ENCODE measurements around the gene PTPN11. TPM values are rescaled to one million over a fixed set of nuclear protein-coding genes. Genes with fewer than 3 reads are reported as not detected.

Gene PTPN11
- polyA plus RNA-seq, 1 of the 3 experiments (the other 2 are of a cell fraction): 48.3 TPM

DNA sequence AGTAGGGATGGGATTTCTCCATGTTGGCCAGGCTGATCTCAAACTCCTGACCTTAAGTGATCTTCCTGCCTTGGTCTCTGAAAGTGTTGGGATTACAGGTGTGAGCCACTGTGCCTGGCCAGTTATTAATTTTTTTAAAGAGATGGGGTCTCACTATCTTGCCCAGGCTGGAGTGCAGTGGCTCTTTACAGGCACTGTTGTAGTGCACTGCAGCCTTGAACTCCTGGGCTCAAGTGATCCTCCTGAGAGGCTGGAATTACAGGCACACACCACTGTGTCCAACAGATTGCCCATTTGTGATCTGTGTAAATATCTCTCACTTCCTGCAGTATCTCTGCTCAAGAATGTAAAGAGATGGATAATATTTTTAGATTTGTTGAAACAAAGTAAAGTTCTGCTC is 45.9 kb downstream of the PTPN11 start:
- DNase-seq: no peak
- H3F3A ChIP-seq (replicated peaks; ENCODE audit: insufficient read depth): no peaks in the 10 kb centered on the region
- H4K20me1 ChIP-seq (ENCODE audit: insufficient read depth): no peaks in the 10 kb centered on the region
- peaks cover 8% of the 10 kb centered on the region; the same call in 1 of the 2 replicates for H3K79me2 ChIP-seq (ENCODE audit: insufficient read depth)
- no peak overlapping the region for H3K27ac ChIP-seq (ENCODE audit: low read depth in 2 of 2, low read length in 1 of 2)
- H3K9me3 ChIP-seq: no peaks in the 10 kb centered on the region
- H3K4me1 ChIP-seq (ENCODE audit: control insufficient read depth in 1 of 2, insufficient read depth in 2 of 2, low read depth in 1 of 2, low read length in 1 of 2): peaks cover 0 to 2% of the 10 kb centered on the region in 2 experiments; a peak in 1 of 4 replicates
- ChIA-PET CTCF (interaction anchor here (1.6 kb wide), 1 partner anchor 8 kb away, joined by 7 read pairs; no protein-coding TSS in a partner anchor), POLR2A (interaction anchor here (0.7 kb wide), 1 partner anchor 75 kb away, joined by 5 read pairs; no protein-coding TSS in a partner anchor)
- H3K4me2 ChIP-seq: no peak overlapping the region
- TF ChIP-seq TEAD4 (IDR thresholded peaks at IDR 0.05; ENCODE audit: borderline replicate concordance, insufficient read depth) (no peak), EZH2phosphoT487 (IDR thresholded peaks at IDR 0.05; ENCODE audit: borderline replicate concordance, low read depth) (no peak), RXRA (IDR thresholded peaks at IDR 0.05; ENCODE audit: borderline replicate concordance, low read depth) (no peak), FOSL2 (IDR thresholded peaks at IDR 0.05; ENCODE audit: borderline replicate concordance, low read depth) (no peak), NRF1 (IDR thresholded peaks at IDR 0.05; ENCODE audit: low read depth, low read length) (no peak), POLR2AphosphoS5 (IDR thresholded peaks at IDR 0.05; ENCODE audit: low read depth, low read length) (no peak), TCF12 (IDR thresholded peaks at IDR 0.05) (no peak), FOXJ3 (CRISPR knock-in tag; IDR thresholded peaks at IDR 0.05) (no peak), CHD2 (IDR thresholded peaks at IDR 0.05; ENCODE audit: low read length, partially characterized antibody) (no peak), MEF2A (IDR thresholded peaks at IDR 0.05; ENCODE audit: borderline replicate concordance, low read depth) (no peak), EP300 (IDR thresholded peaks at IDR 0.05; ENCODE audit: borderline replicate concordance in 1 of 2, low read depth in 1 of 2, low read length in 1 of 2) (no peak), SMC3 (IDR thresholded peaks at IDR 0.05; ENCODE audit: low read depth, low read length) (no peak), JUND (IDR thresholded peaks at IDR 0.05) (no peak), FOXM1 (IDR thresholded peaks at IDR 0.05; ENCODE audit: low read depth) (no peak), RFX5 (IDR thresholded peaks at IDR 0.05; ENCODE audit: low read length) (no peak), MXI1 (IDR thresholded peaks at IDR 0.05; ENCODE audit: low read depth, low read length) (no peak), TAF1 (IDR thresholded peaks at IDR 0.05; ENCODE audit: borderline replicate concordance, low read depth, low read length) (no peak)
- TF ChIP-seq, protein P1, sequence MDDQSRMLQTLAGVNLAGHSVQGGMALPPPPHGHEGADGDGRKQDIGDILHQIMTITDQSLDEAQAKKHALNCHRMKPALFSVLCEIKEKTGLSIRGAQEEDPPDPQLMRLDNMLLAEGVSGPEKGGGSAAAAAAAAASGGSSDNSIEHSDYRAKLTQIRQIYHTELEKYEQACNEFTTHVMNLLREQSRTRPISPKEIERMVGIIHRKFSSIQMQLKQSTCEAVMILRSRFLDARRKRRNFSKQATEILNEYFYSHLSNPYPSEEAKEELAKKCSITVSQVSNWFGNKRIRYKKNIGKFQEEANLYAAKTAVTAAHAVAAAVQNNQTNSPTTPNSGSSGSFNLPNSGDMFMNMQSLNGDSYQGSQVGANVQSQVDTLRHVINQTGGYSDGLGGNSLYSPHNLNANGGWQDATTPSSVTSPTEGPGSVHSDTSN (IDR thresholded peaks at IDR 0.05): no peak
- TF ChIP-seq, protein P2, sequence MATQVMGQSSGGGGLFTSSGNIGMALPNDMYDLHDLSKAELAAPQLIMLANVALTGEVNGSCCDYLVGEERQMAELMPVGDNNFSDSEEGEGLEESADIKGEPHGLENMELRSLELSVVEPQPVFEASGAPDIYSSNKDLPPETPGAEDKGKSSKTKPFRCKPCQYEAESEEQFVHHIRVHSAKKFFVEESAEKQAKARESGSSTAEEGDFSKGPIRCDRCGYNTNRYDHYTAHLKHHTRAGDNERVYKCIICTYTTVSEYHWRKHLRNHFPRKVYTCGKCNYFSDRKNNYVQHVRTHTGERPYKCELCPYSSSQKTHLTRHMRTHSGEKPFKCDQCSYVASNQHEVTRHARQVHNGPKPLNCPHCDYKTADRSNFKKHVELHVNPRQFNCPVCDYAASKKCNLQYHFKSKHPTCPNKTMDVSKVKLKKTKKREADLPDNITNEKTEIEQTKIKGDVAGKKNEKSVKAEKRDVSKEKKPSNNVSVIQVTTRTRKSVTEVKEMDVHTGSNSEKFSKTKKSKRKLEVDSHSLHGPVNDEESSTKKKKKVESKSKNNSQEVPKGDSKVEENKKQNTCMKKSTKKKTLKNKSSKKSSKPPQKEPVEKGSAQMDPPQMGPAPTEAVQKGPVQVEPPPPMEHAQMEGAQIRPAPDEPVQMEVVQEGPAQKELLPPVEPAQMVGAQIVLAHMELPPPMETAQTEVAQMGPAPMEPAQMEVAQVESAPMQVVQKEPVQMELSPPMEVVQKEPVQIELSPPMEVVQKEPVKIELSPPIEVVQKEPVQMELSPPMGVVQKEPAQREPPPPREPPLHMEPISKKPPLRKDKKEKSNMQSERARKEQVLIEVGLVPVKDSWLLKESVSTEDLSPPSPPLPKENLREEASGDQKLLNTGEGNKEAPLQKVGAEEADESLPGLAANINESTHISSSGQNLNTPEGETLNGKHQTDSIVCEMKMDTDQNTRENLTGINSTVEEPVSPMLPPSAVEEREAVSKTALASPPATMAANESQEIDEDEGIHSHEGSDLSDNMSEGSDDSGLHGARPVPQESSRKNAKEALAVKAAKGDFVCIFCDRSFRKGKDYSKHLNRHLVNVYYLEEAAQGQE (IDR thresholded peaks at IDR 0.05; ENCODE audit: low read depth, low read length): no peak
- H2AFZ ChIP-seq (ENCODE audit: low read depth): no peak overlapping the region
- no peak overlapping the region for H3K4me3 ChIP-seq (ENCODE audit: low read depth in 2 of 2, low read length in 1 of 2)
- H3K36me3 ChIP-seq (replicated peaks in 1 of 2; ENCODE audit: control insufficient read depth in 1 of 2, insufficient read depth in 2 of 2, low read length in 1 of 2): peaks cover 2 to 30% of the 10 kb centered on the region in 2 experiments
- no peaks in the 10 kb centered on the region for H3K9me2 ChIP-seq
- H3K27me3 ChIP-seq (ENCODE audit: insufficient read depth): no peaks in the 10 kb centered on the region
- H3K9ac ChIP-seq: no peak overlapping the region

Measured in SK-N-SH (cell line).